CD4-positive, alpha-beta T cell (primary cell): ENCODE results near the gene NSD2. TPM values are rescaled to one million over a fixed set of nuclear protein-coding genes. Genes with fewer than 3 reads are reported as not detected.

ENCODE experiments used
- ATAC-seq: fragments of 200-7000 bp; cut with Tn5 transposase; one replicate; pipeline ENCODE4 v1.10.0; 2022; ENCODE audit warnings: mild to moderate bottlenecking; ENCODE audit not compliant: poor library complexity
- CTCF ChIA-PET: fragments of 350-600 bp; sonication (Branson Sonifier 250); formaldehyde crosslinking; loops from one replicate; lab custom pipeline; 2021; ENCODE audit warnings: antibody characterized with exemption, inconsistent platforms; lab: Charles Lee
- POLR2A ChIA-PET: fragments of 350-600 bp; sonication (Branson Sonifier 250); formaldehyde crosslinking; loops from one replicate; lab custom pipeline; 2021; ENCODE audit warnings: antibody characterized with exemption, inconsistent platforms; lab: Charles Lee
- DNase-seq, 14 experiments: peaks; one replicate each; pipeline ENCODE4 v3.0.0-alpha.2; 2013 to 2020; ENCODE audit warnings: mixed read lengths in 2 of 14
- H3K27ac ChIP-seq, 2 donors: one replicate each; pipeline versions ENCODE4 v1.5.1 to v1.7.0; 2013; ENCODE audit warnings: low read length in 2 of 2, low read depth in 1 of 2, mild to moderate bottlenecking in 1 of 2
- H3K27me3 ChIP-seq, 2 experiments: 1 replicate in 1 of 2; 2 replicates in 1 of 2; pipeline versions ENCODE4 v1.6.1 to v1.7.0; 2013; ENCODE audit warnings: low read length in 2 of 2, control low read depth in 1 of 2, mild to moderate bottlenecking in 1 of 2, moderate library complexity in 1 of 2; ENCODE audit not compliant: insufficient read depth in 2 of 2, control insufficient read depth in 1 of 2
- H3K36me3 ChIP-seq: one replicate; pipeline ENCODE4 v1.6.1; 2013; ENCODE audit warnings: low read length, control low read depth; ENCODE audit not compliant: insufficient read depth
- H3K4me1 ChIP-seq: one replicate; pipeline ENCODE4 v1.6.1; 2013; ENCODE audit warnings: low read length, control low read depth; ENCODE audit not compliant: insufficient read depth
- H3K4me3 ChIP-seq: one replicate; pipeline ENCODE4 v1.5.1; 2013; ENCODE audit warnings: mild to moderate bottlenecking, low read length, moderate library complexity
- H3K9me3 ChIP-seq, 2 experiments: 1 replicate in 1 of 2; 2 replicates in 1 of 2; pipeline versions ENCODE4 v1.6.1 to v1.7.0; 2013; ENCODE audit warnings: low read length in 2 of 2, mild to moderate bottlenecking in 2 of 2, control low read depth in 1 of 2, moderate library complexity in 1 of 2; ENCODE audit not compliant: control insufficient read depth in 1 of 2, insufficient read depth in 1 of 2
- H3K27ac Mint-ChIP-seq: one replicate; pipeline ENCODE4 v1.8.0; 2020; ENCODE audit warnings: mixed read lengths
- H3K27me3 Mint-ChIP-seq: one replicate; pipeline ENCODE4 v1.8.0; 2021; ENCODE audit warnings: mixed read lengths
- H3K36me3 Mint-ChIP-seq: one replicate; pipeline ENCODE4 v1.8.0; 2021; ENCODE audit warnings: low read depth, mixed read lengths
- H3K4me1 Mint-ChIP-seq: one replicate; pipeline ENCODE4 v1.8.0; 2021; ENCODE audit warnings: low read depth, mixed read lengths
- H3K4me3 Mint-ChIP-seq: one replicate; pipeline ENCODE4 v1.8.0; 2020; ENCODE audit warnings: mild to moderate bottlenecking, mixed read lengths
- H3K9me3 Mint-ChIP-seq: one replicate; pipeline ENCODE4 v1.8.0; 2020; ENCODE audit warnings: mixed read lengths
- CTCF ChIP-seq: fragments of 200-600 bp; IDR thresholded peaks from one replicate; pipeline ENCODE4 v1.8.0; 2022; ENCODE audit warnings: antibody characterized with exemption, mild to moderate bottlenecking
- intact Hi-C, 2 experiments: fragments of 100-400 bp; cut with DNase I in 1 of 2; cut with micrococcal nuclease in 1 of 2; formaldehyde crosslinking; loops; one replicate each; pipeline versions ENCODE4 v1.15.1 to v1.9.0; 2023 to 2025; cut with DNase I, micrococcal nuclease
- total RNA-seq, 174 experiments: library from RNA in 2 of 174; stranded (reverse) in 2 of 174; gene quantifications; one replicate each; pipeline ENCODE4 v1.2.3 and lab custom pipeline; 2021 to 2026

The NSD2 gene
- total RNA-seq, 2 experiments from 2014 or later: 42.4 to 45.8 TPM

DNA sequence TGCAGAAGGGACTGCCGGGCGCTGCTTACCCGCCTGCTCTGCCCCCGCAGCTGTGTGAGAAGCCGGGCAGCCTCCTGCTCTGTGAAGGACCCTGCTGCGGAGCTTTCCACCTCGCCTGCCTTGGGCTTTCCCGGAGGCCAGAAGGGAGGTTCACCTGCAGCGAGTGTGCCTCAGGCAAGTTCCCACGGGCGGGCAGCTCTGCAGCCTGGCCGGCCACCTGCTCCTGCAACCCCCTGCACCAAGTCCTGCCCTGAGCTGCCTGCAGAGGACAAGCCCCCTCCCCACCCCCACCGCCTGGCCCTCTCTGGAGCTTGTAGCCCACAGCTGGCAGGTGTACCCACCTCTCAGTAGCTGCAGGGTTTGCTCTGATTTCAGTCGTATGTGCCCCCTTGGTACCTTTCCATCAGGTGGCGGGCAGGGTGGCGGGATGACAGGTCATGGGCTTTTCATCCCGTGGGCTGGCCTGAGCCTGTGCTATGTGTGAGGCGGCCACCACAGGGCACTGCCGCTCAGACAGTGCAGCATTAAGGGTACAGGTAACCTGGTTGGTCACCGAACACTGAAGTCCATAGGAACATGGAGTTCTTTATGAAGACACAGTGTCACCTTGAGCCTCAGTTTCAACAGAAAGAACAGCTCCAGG lies 81.0 kb downstream of the NSD2 start:
- H3K4me3 Mint-ChIP-seq: no peak overlapping the region
- H3K9me3 ChIP-seq: no peaks in the 10 kb centered on the region
- H3K4me1 Mint-ChIP-seq: no peaks in the 10 kb centered on the region
- intact Hi-C loops: no loop called here
- H3K4me1 ChIP-seq: no peaks in the 10 kb centered on the region
- no peak overlapping the region for H3K27ac ChIP-seq
- POLR2A ChIA-PET: no interaction called here
- H3K36me3 ChIP-seq: peaks cover 47% of the 10 kb centered on the region
- peaks cover 32% of the 10 kb centered on the region for H3K36me3 Mint-ChIP-seq
- H3K4me3 ChIP-seq: no peak overlapping the region
- TF ChIP-seq CTCF: no peak
- DNase-seq: no peak
- no peak for ATAC-seq
- H3K27me3 ChIP-seq: no peaks in the 10 kb centered on the region
- H3K27ac Mint-ChIP-seq: no peak overlapping the region
- H3K9me3 Mint-ChIP-seq: no peaks in the 10 kb centered on the region
- CTCF ChIA-PET: no interaction called here
- no peaks in the 10 kb centered on the region for H3K27me3 Mint-ChIP-seq

- Mint-ChIP-seq H3K4me1 (no peaks in the 10 kb centered on the region), H3K36me3 (peaks cover 34% of the 10 kb centered on the region), H3K27me3 (no peaks in the 10 kb centered on the region), H3K4me3 (no peak overlapping the region), H3K27ac (no peak overlapping the region), H3K9me3 (no peaks in the 10 kb centered on the region)
- Histone ChIP-seq H3K27me3 (no peaks in the 10 kb centered on the region), H3K36me3 (peaks cover 49% of the 10 kb centered on the region), H3K9me3 (no peaks in the 10 kb centered on the region), H3K4me3 (no peak overlapping the region), H3K27ac (no peak overlapping the region), H3K4me1 (no peaks in the 10 kb centered on the region)
- intact Hi-C loops: no loop called here
- POLR2A ChIA-PET: no interaction called here
- CTCF ChIA-PET: no interaction called here
- ATAC-seq (no peak), DNase-seq (no peak)
- TF ChIP-seq CTCF: no peak
These were observed 81.5 kb downstream of the NSD2 start for GRCh38 chr4:1952719-1953118.

- Histone ChIP-seq H3K4me1 (no peaks in the 10 kb centered on the region), H3K36me3 (peaks cover 56% of the 10 kb centered on the region), H3K4me3 (no peak overlapping the region), H3K27ac (no peak overlapping the region), H3K9me3 (no peaks in the 10 kb centered on the region), H3K27me3 (no peaks in the 10 kb centered on the region)
- Mint-ChIP-seq H3K36me3 (peaks cover 39% of the 10 kb centered on the region), H3K4me3 (no peak overlapping the region), H3K27me3 (no peaks in the 10 kb centered on the region), H3K4me1 (no peaks in the 10 kb centered on the region), H3K27ac (no peak overlapping the region), H3K9me3 (no peaks in the 10 kb centered on the region)
- intact Hi-C loops: no loop called here
- DNase-seq: no peak
- ChIA-PET CTCF (no interaction called here), POLR2A (no interaction called here)
- TF ChIP-seq CTCF: no peak
- ATAC-seq: no peak
These were observed 82.1 kb downstream of the NSD2 start for GRCh38 chr4:1953335-1953734.
